ENCODE measurements around the gene DOK6. TPM values are rescaled to one million over a fixed set of nuclear protein-coding genes. Genes with fewer than 3 reads are reported as not detected.

The DOK6 gene
- total RNA-seq, 5 donors from 2014 or later (not counting 1 experiment from before 2014, with no cell fraction given), result 0.03 TPM; not detected in 4

- no peak overlapping the region for H3K4me3 Mint-ChIP-seq
- H3K36me3 Mint-ChIP-seq, result no peaks in the 10 kb centered on the region
- ChIA-PET POLR2A (interaction anchor here in 1 of 2 donors (0.6 kb wide), 1 partner anchor 189 kb away, joined by 3 read pairs; no protein-coding TSS in a partner anchor), CTCF (interaction anchor here in 1 of 2 donors (0.7 kb wide), 1 partner anchor 20 kb away, joined by 4 read pairs; no protein-coding TSS in a partner anchor)
- no peaks in the 10 kb centered on the region for H3K9me3 ChIP-seq
- H3K4me1 ChIP-seq (ENCODE audit: control insufficient read depth in 1 of 2, extremely low read depth in 1 of 2, insufficient read depth in 2 of 2, low read length in 2 of 2), result no peaks in the 10 kb centered on the region
- H3K36me3 ChIP-seq (ENCODE audit: control insufficient read depth in 2 of 2, extremely low read depth in 1 of 2, insufficient read depth in 1 of 2, low read length in 1 of 2), result no peaks in the 10 kb centered on the region
- H3K4me3 ChIP-seq (ENCODE audit: control insufficient read depth in 1 of 2, extremely low read depth in 1 of 2, low read length in 1 of 2), result no peak overlapping the region
- H3K27me3 ChIP-seq (replicated peaks in 1 of 2; ENCODE audit: control insufficient read depth in 2 of 2, extremely low read depth in 1 of 2, insufficient read depth in 2 of 2, low read length in 1 of 2), result no peaks in the 10 kb centered on the region
- H3K27me3 Mint-ChIP-seq, result peaks cover 0 to 2% of the 10 kb centered on the region in 2 donors
- H3K27ac Mint-ChIP-seq, result no peak overlapping the region
- WGBS (ENCODE audit: insufficient coverage), result no CpG with 5 or more reads among the region's 1 CpG
- no peak for DNase-seq
- no peaks in the 10 kb centered on the region for H3K9me3 Mint-ChIP-seq
- no peaks in the 10 kb centered on the region for H3K4me1 Mint-ChIP-seq
- H3K27ac ChIP-seq (ENCODE audit: low read length), result no peak overlapping the region
- ATAC-seq (replicated peaks in 1 of 4), result no peak
These were observed 89.4 kb downstream of the DOK6 start for GRCh38 chr18:69490072-69490471.

GRCh38 chr18:69490813-69491212, 90.1 kb downstream of the DOK6 start:
- Histone ChIP-seq H3K4me1 (ENCODE audit: control insufficient read depth in 1 of 2, extremely low read depth in 1 of 2, insufficient read depth in 2 of 2, low read length in 2 of 2) (no peaks in the 10 kb centered on the region), H3K9me3 (no peaks in the 10 kb centered on the region), H3K4me3 (ENCODE audit: control insufficient read depth in 1 of 2, extremely low read depth in 1 of 2, low read length in 1 of 2) (no peak overlapping the region), H3K27me3 (replicated peaks in 1 of 2; ENCODE audit: control insufficient read depth in 2 of 2, extremely low read depth in 1 of 2, insufficient read depth in 2 of 2, low read length in 1 of 2) (no peaks in the 10 kb centered on the region), H3K27ac (ENCODE audit: low read length) (no peak overlapping the region), H3K36me3 (ENCODE audit: control insufficient read depth in 2 of 2, extremely low read depth in 1 of 2, insufficient read depth in 1 of 2, low read length in 1 of 2) (no peaks in the 10 kb centered on the region)
- H3K36me3 Mint-ChIP-seq, result no peaks in the 10 kb centered on the region
- no peaks in the 10 kb centered on the region for H3K9me3 Mint-ChIP-seq
- H3K4me1 Mint-ChIP-seq, result no peaks in the 10 kb centered on the region
- H3K27ac Mint-ChIP-seq, result no peak overlapping the region
- peaks cover 0 to 2% of the 10 kb centered on the region in 2 donors for H3K27me3 Mint-ChIP-seq
- no peak overlapping the region for H3K4me3 Mint-ChIP-seq
- POLR2A ChIA-PET, result no interaction called here
- ATAC-seq (replicated peaks in 1 of 4) (no peak), DNase-seq (no peak)
- CTCF ChIA-PET, result no interaction called here
- WGBS (ENCODE audit: insufficient coverage), result no CpG with 5 or more reads among the region's 4 CpGs

- no peak for ATAC-seq (replicated peaks in 1 of 4)
- H3K36me3 Mint-ChIP-seq, result no peaks in the 10 kb centered on the region
- Histone ChIP-seq H3K9me3 (no peaks in the 10 kb centered on the region), H3K27me3 (replicated peaks in 1 of 2; ENCODE audit: control insufficient read depth in 2 of 2, extremely low read depth in 1 of 2, insufficient read depth in 2 of 2, low read length in 1 of 2) (no peaks in the 10 kb centered on the region), H3K27ac (ENCODE audit: low read length) (no peak overlapping the region), H3K36me3 (ENCODE audit: control insufficient read depth in 2 of 2, extremely low read depth in 1 of 2, insufficient read depth in 1 of 2, low read length in 1 of 2) (no peaks in the 10 kb centered on the region), H3K4me3 (ENCODE audit: control insufficient read depth in 1 of 2, extremely low read depth in 1 of 2, low read length in 1 of 2) (no peak overlapping the region), H3K4me1 (ENCODE audit: control insufficient read depth in 1 of 2, extremely low read depth in 1 of 2, insufficient read depth in 2 of 2, low read length in 2 of 2) (no peaks in the 10 kb centered on the region)
- peaks cover 3 to 5% of the 10 kb centered on the region in 2 donors for H3K27me3 Mint-ChIP-seq
- H3K4me3 Mint-ChIP-seq, result no peak overlapping the region
- H3K4me1 Mint-ChIP-seq, result no peaks in the 10 kb centered on the region
- ChIA-PET CTCF (no interaction called here), POLR2A (no interaction called here)
- WGBS (ENCODE audit: insufficient coverage), result 78% methylated on average over 1 of the region's 2 CpGs
- peaks cover 0 to 2% (median 0%) of the 10 kb centered on the region in 3 donors for H3K9me3 Mint-ChIP-seq
- no peak for DNase-seq
- no peak overlapping the region for H3K27ac Mint-ChIP-seq
These were observed 90.9 kb downstream of the DOK6 start for GRCh38 chr18:69491576-69491975.

- Mint-ChIP-seq H3K4me1 (no peaks in the 10 kb centered on the region), H3K9me3 (peaks cover 0 to 3% (median 0%) of the 10 kb centered on the region in 3 donors), H3K4me3 (no peak overlapping the region), H3K27me3 (peaks cover 3 to 4% of the 10 kb centered on the region in 2 donors), H3K27ac (no peak overlapping the region), H3K36me3 (no peaks in the 10 kb centered on the region)
- CTCF ChIA-PET, result no interaction called here
- Histone ChIP-seq H3K27me3 (replicated peaks in 1 of 2; ENCODE audit: control insufficient read depth in 2 of 2, extremely low read depth in 1 of 2, insufficient read depth in 2 of 2, low read length in 1 of 2) (no peaks in the 10 kb centered on the region), H3K27ac (ENCODE audit: low read length) (no peak overlapping the region), H3K4me1 (ENCODE audit: control insufficient read depth in 1 of 2, extremely low read depth in 1 of 2, insufficient read depth in 2 of 2, low read length in 2 of 2) (no peaks in the 10 kb centered on the region), H3K36me3 (ENCODE audit: control insufficient read depth in 2 of 2, extremely low read depth in 1 of 2, insufficient read depth in 1 of 2, low read length in 1 of 2) (no peaks in the 10 kb centered on the region), H3K4me3 (ENCODE audit: control insufficient read depth in 1 of 2, extremely low read depth in 1 of 2, low read length in 1 of 2) (no peak overlapping the region), H3K9me3 (no peaks in the 10 kb centered on the region)
- POLR2A ChIA-PET, result no interaction called here
- no CpG with 5 or more reads among the region's 2 CpGs for WGBS (ENCODE audit: insufficient coverage)
- ATAC-seq (replicated peaks in 1 of 4) (no peak), DNase-seq (no peak)
These were observed 92.2 kb downstream of the DOK6 start for GRCh38 chr18:69492861-69493260.

- H3K9me3 ChIP-seq, result no peaks in the 10 kb centered on the region
- no peak for DNase-seq
- POLR2A ChIA-PET, result no interaction called here
- CTCF ChIA-PET, result no interaction called here
- 74% methylated on average over 4 of the region's 4 CpGs for WGBS (ENCODE audit: insufficient coverage)
- Mint-ChIP-seq H3K36me3 (no peaks in the 10 kb centered on the region), H3K27ac (no peak overlapping the region), H3K4me3 (no peak overlapping the region), H3K9me3 (peaks cover 0 to 3% (median 0%) of the 10 kb centered on the region in 3 donors), H3K4me1 (no peaks in the 10 kb centered on the region), H3K27me3 (peaks cover 4 to 6% of the 10 kb centered on the region in 2 donors)
- no peak overlapping the region for H3K4me3 ChIP-seq (ENCODE audit: control insufficient read depth in 1 of 2, extremely low read depth in 1 of 2, low read length in 1 of 2)
- no peaks in the 10 kb centered on the region for H3K4me1 ChIP-seq (ENCODE audit: control insufficient read depth in 1 of 2, extremely low read depth in 1 of 2, insufficient read depth in 2 of 2, low read length in 2 of 2)
- H3K27me3 ChIP-seq (replicated peaks in 1 of 2; ENCODE audit: control insufficient read depth in 2 of 2, extremely low read depth in 1 of 2, insufficient read depth in 2 of 2, low read length in 1 of 2), result no peaks in the 10 kb centered on the region
- ATAC-seq (replicated peaks in 1 of 4), result no peak
- H3K27ac ChIP-seq (ENCODE audit: low read length), result no peak overlapping the region
- no peaks in the 10 kb centered on the region for H3K36me3 ChIP-seq (ENCODE audit: control insufficient read depth in 2 of 2, extremely low read depth in 1 of 2, insufficient read depth in 1 of 2, low read length in 1 of 2)
These were observed 94.2 kb downstream of the DOK6 start for GRCh38 chr18:69494841-69495240.

GRCh38 chr18:69495338-69495737, 94.7 kb downstream of the DOK6 start:
- no peaks in the 10 kb centered on the region for H3K9me3 ChIP-seq
- H3K4me3 ChIP-seq (ENCODE audit: control insufficient read depth in 1 of 2, extremely low read depth in 1 of 2, low read length in 1 of 2), result no peak overlapping the region
- Mint-ChIP-seq H3K4me1 (no peaks in the 10 kb centered on the region), H3K9me3 (peaks cover 0 to 3% (median 0%) of the 10 kb centered on the region in 3 donors), H3K27ac (no peak overlapping the region), H3K4me3 (no peak overlapping the region), H3K36me3 (no peaks in the 10 kb centered on the region), H3K27me3 (peaks cover 4 to 6% of the 10 kb centered on the region in 2 donors)
- 56% methylated on average over 2 of the region's 5 CpGs for WGBS (ENCODE audit: insufficient coverage)
- no peaks in the 10 kb centered on the region for H3K27me3 ChIP-seq (replicated peaks in 1 of 2; ENCODE audit: control insufficient read depth in 2 of 2, extremely low read depth in 1 of 2, insufficient read depth in 2 of 2, low read length in 1 of 2)
- DNase-seq, result no peak
- POLR2A ChIA-PET, result no interaction called here
- no peaks in the 10 kb centered on the region for H3K36me3 ChIP-seq (ENCODE audit: control insufficient read depth in 2 of 2, extremely low read depth in 1 of 2, insufficient read depth in 1 of 2, low read length in 1 of 2)
- no peaks in the 10 kb centered on the region for H3K4me1 ChIP-seq (ENCODE audit: control insufficient read depth in 1 of 2, extremely low read depth in 1 of 2, insufficient read depth in 2 of 2, low read length in 2 of 2)
- CTCF ChIA-PET, result no interaction called here
- ATAC-seq (replicated peaks in 1 of 4), result no peak
- no peak overlapping the region for H3K27ac ChIP-seq (ENCODE audit: low read length)

All from T-cell (primary cell).